HL-60 (cell line): Measurements from ENCODE around the gene PLXNA2.

Experiments used
- CTCF ChIP-seq: IDR thresholded peaks from one replicate; pipeline ENCODE4 v1.5.1; 2011; ENCODE audit warnings: low read length, control low read depth, inconsistent platforms; ENCODE audit not compliant: insufficient read depth
- GABPA ChIP-seq: IDR thresholded peaks from 2 replicates; pipeline ENCODE4 v1.6.1; 2012; ENCODE audit warnings: low read depth

- no peak for TF ChIP-seq GABPA
- TF ChIP-seq CTCF, result no peak
Measured at GRCh38 chr1:208077232-208078075, 166.7 kb downstream of the PLXNA2 start.
